Glomerular endothelial cell (primary cell): ENCODE measurements around the gene SEMA4A. TPM values are rescaled to one million over a fixed set of nuclear protein-coding genes. Genes with fewer than 3 reads are reported as not detected.
"Not testable (repeated sequence)": the region's sequence is repeated elsewhere in the genome, so short reads cannot be mapped to it uniquely, and the experiment has no call there.

Experiments used
- DNase-seq: peaks from one replicate; pipeline ENCODE4 v3.0.0-alpha.2; 2011; ENCODE audit warnings: low read depth, low spot score; ENCODE audit errors: extremely low read depth
- total RNA-seq: library from RNA; depleted of rRNA; stranded (reverse); fragments of >200 nt; gene quantifications from 2 replicates; pipeline ENCODE4 v1.2.3, GENCODE V29; 2015

Gene SEMA4A
- total RNA-seq, 1 donor from 2014 or later = 0.93 TPM

GRCh38 chr1:156190265-156190664, 36.9 kb downstream of the SEMA4A start:
- DNase-seq = not testable (repeated sequence)

GRCh38 chr1:156191292-156191964, 38.0 kb downstream of the SEMA4A start:
- no peak for DNase-seq

GRCh38 chr1:156193208-156193487, 39.8 kb downstream of the SEMA4A start:
- no peak for DNase-seq

- peak; percentile 99 for DNase-seq
These were observed 40.3 kb downstream of the SEMA4A start, which contains the start of gene SLC25A44 for GRCh38 chr1:156193488-156194299. Gene SLC25A44, plus strand, starts transcription at chr1:156194104. Its CDS starts 5,744 bp downstream, at chr1:156199848.

- no peak for DNase-seq
These were observed 40.9 kb downstream of the SEMA4A start for GRCh38 chr1:156194300-156194652.

GRCh38 chr1:156195853-156196252, 42.5 kb downstream of the SEMA4A start:
- DNase-seq = no peak

GRCh38 chr1:156196445-156196844, 43.1 kb downstream of the SEMA4A start:
- no peak for DNase-seq

- DNase-seq = no peak
These were observed 45.5 kb downstream of the SEMA4A start for GRCh38 chr1:156198831-156199349.

GRCh38 chr1:156200044-156200443, 46.7 kb downstream of the SEMA4A start:
- no peak for DNase-seq

- DNase-seq = no peak
These were observed 49.9 kb downstream of the SEMA4A start for GRCh38 chr1:156203331-156203730.

GRCh38 chr1:156204686-156205085, 51.3 kb downstream of the SEMA4A start:
- no peak for DNase-seq

GRCh38 chr1:156211243-156211642, 57.9 kb downstream of the SEMA4A start:
- DNase-seq = no peak

GRCh38 chr1:156212130-156212529, 58.7 kb downstream of the SEMA4A start:
- no peak for DNase-seq

- DNase-seq = peak; percentile 87
These were observed 59.7 kb downstream of the SEMA4A start, which contains the start of gene PMF1 for GRCh38 chr1:156212833-156213643. Gene PMF1, plus strand, starts transcription at chr1:156213007. Its CDS starts 9 bp downstream, at chr1:156213016.

- DNase-seq = no peak
These were observed 60.2 kb downstream of the SEMA4A start for GRCh38 chr1:156213644-156213966.

GRCh38 chr1:156214024-156214748, 60.8 kb downstream of the SEMA4A start:
- no peak for DNase-seq

GRCh38 chr1:156216361-156217086, 63.1 kb downstream of the SEMA4A start:
- DNase-seq = not testable (repeated sequence)

- no peak for DNase-seq
These were observed 64.5 kb downstream of the SEMA4A start for GRCh38 chr1:156217871-156218270.

GRCh38 chr1:156220226-156220625, 66.8 kb downstream of the SEMA4A start:
- DNase-seq = no peak
